OCI-LY7 (cell line): ENCODE measurements around the gene C1QL4. TPM values are rescaled to one million over a fixed set of nuclear protein-coding genes. Genes with fewer than 3 reads are reported as not detected.

Experiments
- BruUV-seq: library from RNA; stranded (reverse); fragments of 400-500 nt; replicated peaks from 2 replicates; lab custom pipeline; 2021; lab: Mats Ljungman, UMichigan
- CTCF ChIA-PET: fragments of 300-600 bp; sonication (Branson Sonifier 250); formaldehyde crosslinking; loops from one replicate; lab custom pipeline; 2022; ENCODE audit warnings: antibody characterized with exemption; ENCODE audit not compliant: unreplicated experiment; lab: Charles Lee
- POLR2A ChIA-PET: fragments of 300-600 bp; sonication (Branson Sonifier 250); formaldehyde crosslinking; loops from one replicate; lab custom pipeline; 2022; ENCODE audit warnings: antibody characterized with exemption; lab: Charles Lee
- DNase-seq: peaks from one replicate; pipeline ENCODE4 v3.0.0-alpha.2; 2015; ENCODE audit warnings: low spot score
- H2AFZ ChIP-seq: fragments of 200-600 bp; sonication (generic), shearing (Covaris generic); 2 replicates; pipeline ENCODE4 v1.6.1; 2014; ENCODE audit warnings: mild to moderate bottlenecking, antibody characterized with exemption, low read length, moderate library complexity
- H3K27ac ChIP-seq: fragments of 200-600 bp; sonication (generic); 2 replicates; pipeline ENCODE4 v1.5.1; 2014; ENCODE audit warnings: mixed run types, low read depth, mild to moderate bottlenecking, moderate library complexity, low read length, inconsistent platforms; ENCODE audit not compliant: poor library complexity, severe bottlenecking
- H3K36me3 ChIP-seq: fragments of 200-600 bp; sonication (generic); 2 replicates; pipeline ENCODE4 v1.6.1; 2014; ENCODE audit warnings: mild to moderate bottlenecking, antibody characterized with exemption, low read length, moderate library complexity, mixed read lengths; ENCODE audit not compliant: insufficient read depth
- H3K4me1 ChIP-seq: fragments of 200-600 bp; sonication (generic); 2 replicates; pipeline ENCODE4 v1.5.1; 2014; ENCODE audit warnings: mild to moderate bottlenecking, low read length; ENCODE audit not compliant: insufficient read depth, poor library complexity, severe bottlenecking
- H3K4me2 ChIP-seq: fragments of 200-600 bp; sonication (generic); 2 replicates; pipeline ENCODE4 v1.6.1; 2014; ENCODE audit warnings: mild to moderate bottlenecking, low read length
- H3K4me3 ChIP-seq: fragments of 200-600 bp; sonication (generic); 2 replicates; pipeline ENCODE4 v1.5.1; 2014; ENCODE audit warnings: mild to moderate bottlenecking, low read depth, low read length; ENCODE audit not compliant: poor library complexity, severe bottlenecking
- H3K79me2 ChIP-seq: fragments of 200-600 bp; sonication (generic); 2 replicates; pipeline ENCODE4 v1.6.1; 2016; ENCODE audit warnings: low read depth, mild to moderate bottlenecking, low read length, moderate library complexity, mixed read lengths; ENCODE audit not compliant: insufficient read depth
- H3K9me2 ChIP-seq: fragments of 200-600 bp; sonication (generic); 2 replicates; pipeline ENCODE4 v1.6.1; 2016; ENCODE audit warnings: mild to moderate bottlenecking, low read length, mixed read lengths; ENCODE audit not compliant: insufficient read depth
- H3K9me3 ChIP-seq: fragments of 200-600 bp; sonication (generic); 2 replicates; pipeline ENCODE4 v1.6.1; 2014; ENCODE audit warnings: mild to moderate bottlenecking, mixed run types, low read length, mixed read lengths
- H4K20me1 ChIP-seq: fragments of 200-600 bp; sonication (generic); 2 replicates; pipeline ENCODE4 v1.6.1; 2014; ENCODE audit warnings: mild to moderate bottlenecking, antibody characterized with exemption, low read length, moderate library complexity, mixed read lengths; ENCODE audit not compliant: insufficient read depth
- EZH2phosphoT487 ChIP-seq: fragments of 200-600 bp; sonication (generic); IDR thresholded peaks from 2 replicates; pipeline ENCODE4 v1.6.1; 2018; ENCODE audit warnings: low read depth, borderline replicate concordance, mild to moderate bottlenecking, mixed run types, antibody characterized with exemption, low read length, moderate library complexity, mixed read lengths
- intact Hi-C: fragments of 100-400 bp; cut with micrococcal nuclease; formaldehyde crosslinking; loops from one replicate; pipeline ENCODE4 v1.10.0; 2022; ENCODE audit not compliant: unreplicated experiment
- total RNA-seq, 2 experiments: library from RNA; depleted of rRNA in 1 of 2; stranded (reverse); fragments of >200 nt in 1 of 2; shearing (Covaris generic) in 1 of 2; gene quantifications; 2 replicates each; pipeline ENCODE4 v1.2.3, GENCODE V29; 2014 to 2022
- TF ChIP-seq, protein P1 (sequence below): fragments of 200-600 bp; sonication (generic); conservative IDR thresholded peaks from 2 replicates; pipeline ENCODE4 v1.5.1; 2014; ENCODE audit warnings: mild to moderate bottlenecking, antibody characterized with exemption, low read length, moderate library complexity, mixed read lengths

The C1QL4 gene
- total RNA-seq, 2 experiments from 2014 or later = 0.19 TPM; not detected in 1

DNA sequence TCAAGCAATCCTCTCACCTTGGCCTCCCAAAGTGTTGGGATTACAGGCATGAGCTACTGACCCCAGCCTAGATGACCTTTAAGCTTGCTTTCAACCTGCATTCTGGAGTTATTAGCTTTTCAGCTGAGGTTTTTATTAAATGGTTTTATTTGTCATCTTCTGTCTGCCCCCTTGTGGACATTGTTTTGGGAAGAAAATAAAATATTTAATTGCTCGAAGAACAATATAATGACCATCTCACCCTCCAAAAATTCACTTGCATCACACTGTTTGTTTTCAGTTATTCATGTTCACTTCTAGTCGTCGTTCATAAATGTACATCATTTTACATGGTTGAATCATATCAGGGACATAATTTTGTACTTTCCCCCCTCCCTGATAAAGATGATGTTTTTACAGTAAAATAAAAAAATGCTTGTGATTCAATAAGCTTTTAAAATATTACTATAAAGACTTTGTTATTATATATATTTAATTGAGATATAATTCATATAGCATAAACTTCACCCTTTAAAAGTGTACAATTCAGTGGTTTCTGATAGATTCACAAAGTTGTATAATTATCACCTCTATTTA, 20.2 kb upstream of the C1QL4 start:
- Histone ChIP-seq H3K4me2 (no peak overlapping the region), H3K4me1 (no peaks in the 10 kb centered on the region), H4K20me1 (no peaks in the 10 kb centered on the region), H3K9me2 (no peaks in the 10 kb centered on the region), H3K9me3 (no peaks in the 10 kb centered on the region), H3K4me3 (no peak overlapping the region), H2AFZ (no peak overlapping the region), H3K36me3 (no peaks in the 10 kb centered on the region), H3K27ac (no peak overlapping the region), H3K79me2 (no peaks in the 10 kb centered on the region)
- ChIA-PET POLR2A (interaction anchor here (0.6 to 1.0 kb wide), 5 partner anchors 10 to 157 kb away, joined by 3 to 6 read pairs (median 4); partner anchors contain the start of gene SPATS2), CTCF (interaction anchor here (0.7 to 1.7 kb wide), 4 partner anchors 10 to 197 kb away, joined by 3 to 7 read pairs (median 4); partner anchors contain the start of genes DNAJC22 and SPATS2)
- DNase-seq = peak; percentile 64
- no TSS peak for BruUV-seq
- intact Hi-C loops = loop anchor here (2.0 kb wide), 1 partner anchor 68 kb away; no protein-coding TSS in a partner anchor
- no peak for TF ChIP-seq EZH2phosphoT487
- TF ChIP-seq, protein P1, sequence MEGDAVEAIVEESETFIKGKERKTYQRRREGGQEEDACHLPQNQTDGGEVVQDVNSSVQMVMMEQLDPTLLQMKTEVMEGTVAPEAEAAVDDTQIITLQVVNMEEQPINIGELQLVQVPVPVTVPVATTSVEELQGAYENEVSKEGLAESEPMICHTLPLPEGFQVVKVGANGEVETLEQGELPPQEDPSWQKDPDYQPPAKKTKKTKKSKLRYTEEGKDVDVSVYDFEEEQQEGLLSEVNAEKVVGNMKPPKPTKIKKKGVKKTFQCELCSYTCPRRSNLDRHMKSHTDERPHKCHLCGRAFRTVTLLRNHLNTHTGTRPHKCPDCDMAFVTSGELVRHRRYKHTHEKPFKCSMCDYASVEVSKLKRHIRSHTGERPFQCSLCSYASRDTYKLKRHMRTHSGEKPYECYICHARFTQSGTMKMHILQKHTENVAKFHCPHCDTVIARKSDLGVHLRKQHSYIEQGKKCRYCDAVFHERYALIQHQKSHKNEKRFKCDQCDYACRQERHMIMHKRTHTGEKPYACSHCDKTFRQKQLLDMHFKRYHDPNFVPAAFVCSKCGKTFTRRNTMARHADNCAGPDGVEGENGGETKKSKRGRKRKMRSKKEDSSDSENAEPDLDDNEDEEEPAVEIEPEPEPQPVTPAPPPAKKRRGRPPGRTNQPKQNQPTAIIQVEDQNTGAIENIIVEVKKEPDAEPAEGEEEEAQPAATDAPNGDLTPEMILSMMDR = peak; percentile 85

DNA sequence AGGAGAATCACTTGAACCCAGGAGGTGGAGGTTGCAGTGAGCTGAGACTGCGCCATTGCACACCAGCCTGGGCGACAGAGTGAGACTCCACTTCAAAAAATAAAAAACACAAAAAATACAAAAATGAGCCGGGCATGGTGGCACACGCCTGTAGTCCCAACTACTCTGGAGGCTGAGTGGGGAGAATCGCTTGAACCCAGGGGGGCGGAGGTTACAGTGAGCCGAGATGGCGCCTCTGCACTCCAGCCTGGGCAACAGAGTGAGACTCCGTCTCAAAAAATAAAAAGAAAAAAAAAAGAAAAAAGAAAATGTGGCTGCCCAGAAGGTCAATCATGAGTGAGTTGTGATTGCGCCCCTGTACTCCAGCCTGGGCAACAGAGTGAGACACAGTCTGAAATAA, 18.9 kb upstream of the C1QL4 start:
- Histone ChIP-seq H3K79me2 (no peaks in the 10 kb centered on the region), H3K36me3 (no peaks in the 10 kb centered on the region), H2AFZ (no peak overlapping the region), H3K9me2 (no peaks in the 10 kb centered on the region), H4K20me1 (no peaks in the 10 kb centered on the region), H3K4me2 (no peak overlapping the region), H3K4me1 (no peaks in the 10 kb centered on the region), H3K27ac (no peak overlapping the region), H3K9me3 (no peaks in the 10 kb centered on the region), H3K4me3 (no peak overlapping the region)
- BruUV-seq = no TSS peak
- no peak for DNase-seq
- POLR2A ChIA-PET = no interaction called here
- intact Hi-C loops = loop anchor here (2.0 kb wide), 1 partner anchor 67 kb away; no protein-coding TSS in a partner anchor
- CTCF ChIA-PET = no interaction called here
- TF ChIP-seq, protein P1 = no peak
- TF ChIP-seq EZH2phosphoT487 = no peak

DNA sequence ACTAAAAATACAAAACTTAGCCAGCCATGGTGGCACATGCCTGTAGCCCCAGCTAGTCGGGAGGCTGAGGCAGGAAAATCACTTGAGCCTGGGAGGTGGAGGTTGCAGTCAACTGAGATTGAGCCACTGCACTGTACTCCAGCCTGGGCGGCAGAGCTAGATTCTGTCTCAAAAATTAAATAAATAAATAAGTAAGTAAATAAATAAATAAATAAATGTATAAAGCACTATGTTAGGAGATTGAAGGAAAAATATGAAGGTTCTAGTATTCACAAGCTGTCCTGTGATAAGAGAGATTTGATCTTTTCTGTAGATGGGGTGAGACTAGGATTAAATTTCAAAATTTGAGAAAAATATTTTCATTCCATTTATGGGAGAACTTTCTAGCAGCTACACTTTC, 15.4 kb upstream of the C1QL4 start:
- Histone ChIP-seq H3K9me2 (no peaks in the 10 kb centered on the region), H3K27ac (no peak overlapping the region), H3K9me3 (no peaks in the 10 kb centered on the region), H3K4me2 (no peak overlapping the region), H3K4me3 (no peak overlapping the region), H3K4me1 (peaks cover 8% of the 10 kb centered on the region), H3K36me3 (no peaks in the 10 kb centered on the region), H4K20me1 (no peaks in the 10 kb centered on the region), H3K79me2 (no peaks in the 10 kb centered on the region), H2AFZ (no peak overlapping the region)
- CTCF ChIA-PET = no interaction called here
- BruUV-seq = no TSS peak
- intact Hi-C loops = no loop called here
- no peak for TF ChIP-seq EZH2phosphoT487
- TF ChIP-seq, protein P1 = no peak
- DNase-seq = no peak
- POLR2A ChIA-PET = interaction anchor here (0.6 to 0.9 kb wide), 2 partner anchors 9 to 107 kb away, joined by 3 to 4 read pairs; no protein-coding TSS in a partner anchor
